GM19240 (cell line): ENCODE measurements around the gene RAB22A.
"Not testable (repeated sequence)": the region's sequence is repeated elsewhere in the genome, so short reads cannot be mapped to it uniquely, and the experiment has no call there.

Source experiments
- DNase-seq: peaks from one replicate; pipeline ENCODE4 v3.0.0; 2011; ENCODE audit warnings: low spot score; ENCODE audit not compliant: insufficient read length

RAB22A gene

GRCh38 chr20:58408603-58409246 lies 99.2 kb downstream of the RAB22A start:
- no peak for DNase-seq

DNA sequence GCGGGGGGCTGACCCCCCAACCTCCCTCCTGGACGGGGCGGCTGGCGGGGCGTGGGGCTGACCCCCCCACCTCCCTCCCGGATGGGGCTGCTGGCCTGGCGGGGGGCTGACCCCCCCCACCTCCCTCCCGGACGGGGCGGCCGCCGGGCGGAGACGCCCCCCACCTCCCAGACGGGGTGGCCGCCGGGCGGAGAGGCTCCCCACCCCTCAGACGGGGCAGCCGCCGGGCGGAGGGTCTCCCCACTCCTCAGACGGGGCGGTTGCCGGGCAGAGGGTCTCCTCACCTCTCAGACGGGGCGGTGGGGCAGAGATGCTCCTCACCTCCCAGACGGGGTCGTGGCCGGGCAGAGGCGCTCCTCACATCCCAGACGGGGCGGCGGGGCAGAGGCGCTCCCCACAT lies 104.7 kb downstream of the RAB22A start:
- DNase-seq, result not testable (repeated sequence)

GRCh38 chr20:58414786-58415185 lies 105.3 kb downstream of the RAB22A start:
- not testable (repeated sequence) for DNase-seq

DNA sequence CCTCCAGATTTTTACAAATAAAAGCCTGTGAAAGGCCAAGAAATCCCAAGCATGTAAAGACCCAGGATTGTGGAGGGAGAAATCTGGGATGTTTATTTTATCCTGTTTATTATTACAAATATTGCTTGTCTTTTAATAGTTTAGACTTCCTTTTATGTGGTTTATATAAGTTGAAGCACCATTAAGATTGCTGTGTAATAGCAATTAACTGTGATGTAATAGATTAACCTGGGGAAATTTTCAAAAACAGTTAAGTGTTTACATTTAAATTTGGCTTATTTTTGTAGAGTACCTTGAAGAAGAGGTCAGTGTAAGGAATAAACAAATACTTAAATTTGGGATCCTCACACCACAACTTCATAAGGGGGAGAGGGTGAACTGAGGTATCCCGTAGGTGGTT lies 106.5 kb downstream of the RAB22A start:
- no peak for DNase-seq

GRCh38 chr20:58416835-58417234 lies 107.3 kb downstream of the RAB22A start:
- DNase-seq, result no peak
